Stimulated activated CD8-positive, alpha-beta memory T cell treated with anti-CD3 and anti-CD28 coated beads, Interleukin-4, amount 100 ng/mL, for 4 hours (primary cell): Measurements from ENCODE around the gene ULBP2.
"Not testable (repeated sequence)": the region's sequence is repeated elsewhere in the genome, so short reads cannot be mapped to it uniquely, and the experiment has no call there.

Experiments used
- DNase-seq, 2 donors: peaks; one replicate each; pipeline ENCODE4 v3.0.0-alpha.2; 2020; ENCODE audit warnings: low read depth in 2 of 2, low spot score in 1 of 2

The ULBP2 gene

DNA sequence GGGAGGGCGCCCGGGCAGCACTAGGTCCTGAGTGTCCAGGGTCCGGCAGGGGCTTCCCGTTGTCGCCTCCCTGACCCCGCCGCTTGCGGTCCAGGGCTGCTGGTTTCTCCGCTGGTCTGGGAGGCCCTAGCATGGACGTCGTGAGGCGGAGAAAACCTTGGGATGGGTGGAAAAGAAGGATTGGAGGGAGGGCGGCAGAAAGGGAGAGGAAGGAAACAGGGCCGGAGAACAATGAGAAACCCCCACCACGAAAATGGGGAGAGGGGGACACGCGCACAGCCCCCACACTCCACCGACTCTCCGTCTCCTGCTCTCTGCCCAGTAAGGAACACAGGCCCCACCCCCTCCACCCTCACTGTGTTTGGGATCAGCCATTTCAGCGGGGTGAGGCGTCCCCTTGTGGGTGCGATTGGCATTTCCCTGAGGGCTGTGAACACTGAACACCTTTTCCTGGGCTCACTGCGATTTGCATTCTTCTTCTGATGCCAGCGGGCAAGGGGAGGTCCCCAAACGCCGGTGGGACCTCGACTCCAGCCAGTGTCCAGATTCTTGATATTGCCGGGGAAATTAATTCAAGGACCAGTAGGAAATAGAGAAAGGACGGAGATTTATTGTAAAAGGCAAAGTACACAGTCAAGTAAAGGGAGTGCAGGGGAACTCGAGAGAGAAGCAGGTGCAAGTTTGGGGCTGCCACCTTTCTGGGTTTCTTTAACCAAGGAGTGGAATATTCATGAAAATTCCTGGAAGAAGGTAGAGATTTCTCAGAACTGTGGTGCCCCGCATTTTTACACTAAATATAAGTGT, 15.6 kb upstream of the ULBP2 start:
- DNase-seq = peak in 1 of 2 donors; percentile 54

DNA sequence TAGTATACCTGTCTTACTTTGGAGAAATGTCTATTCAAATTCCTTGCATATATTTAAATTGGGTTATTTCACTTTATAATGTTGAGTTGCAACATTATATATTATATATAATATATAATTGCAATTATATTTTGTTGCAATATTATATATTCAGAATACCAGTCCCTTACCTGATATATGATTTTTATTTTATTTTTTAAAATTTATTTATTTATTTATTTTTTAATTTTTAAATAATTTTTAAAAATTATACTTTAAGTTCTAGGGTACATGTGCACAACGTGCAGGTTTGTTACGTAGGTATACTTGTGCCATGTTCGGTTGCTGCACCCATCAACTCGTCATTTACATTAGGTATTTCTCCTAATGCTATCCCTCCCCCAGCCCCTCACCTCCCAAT, 14.8 kb upstream of the ULBP2 start:
- DNase-seq = not testable (repeated sequence)

- DNase-seq = no peak
Measured at GRCh38 chr6:149929422-149929821, 12.4 kb upstream of the ULBP2 start.

DNA sequence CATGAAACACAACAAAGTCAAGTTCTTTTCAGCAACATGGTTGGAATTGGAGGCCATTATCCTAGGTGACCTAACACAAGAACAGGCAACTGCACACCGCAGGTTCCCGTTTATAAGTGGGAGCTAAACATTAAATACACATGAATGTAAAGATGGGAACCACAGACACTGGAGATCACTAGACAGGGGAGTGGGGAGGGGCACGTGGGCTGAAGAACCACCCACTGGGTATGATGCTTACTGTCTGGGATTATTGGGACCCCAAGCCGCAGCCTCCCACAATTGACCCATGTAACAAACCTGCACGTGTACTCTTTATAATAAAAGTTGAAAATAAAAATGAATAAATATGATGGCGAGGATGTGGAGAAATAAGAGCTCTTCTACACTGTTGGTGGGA, 10.3 kb upstream of the ULBP2 start:
- DNase-seq = no peak

GRCh38 chr6:149933036-149933435, 8.8 kb upstream of the ULBP2 start:
- no peak for DNase-seq

GRCh38 chr6:149933461-149933860, 8.4 kb upstream of the ULBP2 start:
- no peak for DNase-seq

DNA sequence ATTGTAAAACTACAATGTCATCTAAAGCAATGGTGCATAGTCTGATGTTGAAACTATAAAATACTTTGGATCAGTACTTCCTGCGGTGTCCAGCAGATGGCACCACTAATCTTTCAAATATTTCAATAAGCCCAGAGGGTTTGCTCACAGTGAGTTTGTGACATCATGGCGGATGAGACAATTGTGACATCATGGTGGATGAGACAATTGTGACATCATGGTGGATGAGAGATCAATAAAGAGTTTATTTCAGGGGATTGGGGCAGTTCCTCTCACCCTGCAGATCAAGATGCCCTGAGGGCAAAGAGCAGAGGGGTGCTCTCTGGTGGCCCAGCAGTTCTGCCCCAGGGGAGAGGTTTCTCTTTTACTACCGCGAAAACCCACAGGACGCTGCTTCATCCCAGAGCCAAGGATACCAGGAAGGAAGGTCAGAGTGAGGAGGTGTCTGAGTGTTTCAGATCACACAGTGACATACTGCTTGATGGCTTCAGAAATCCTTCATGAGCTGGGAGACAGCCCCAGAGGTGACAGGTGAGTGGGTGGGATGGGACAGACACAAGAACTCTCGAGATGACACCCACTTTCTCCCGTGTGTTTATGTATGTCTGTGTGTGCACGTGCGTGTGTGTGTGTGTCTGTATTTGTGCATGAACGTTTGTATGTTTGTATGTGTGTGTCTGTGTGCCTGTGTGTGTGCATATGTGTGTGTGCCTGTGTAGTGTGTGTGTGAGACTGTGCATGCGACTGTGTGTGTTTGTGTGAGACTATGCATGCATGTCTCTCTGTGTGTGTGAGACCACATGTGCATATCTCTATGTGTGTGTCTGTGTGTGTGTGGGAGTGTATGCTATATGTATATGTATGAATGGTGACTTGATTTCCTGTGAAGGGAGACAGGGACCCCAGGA, 7.3 kb upstream of the ULBP2 start:
- peak in 1 of 2 donors; percentile 73 for DNase-seq

- DNase-seq = no peak
Measured at GRCh38 chr6:149935246-149935645, 6.6 kb upstream of the ULBP2 start.

DNA sequence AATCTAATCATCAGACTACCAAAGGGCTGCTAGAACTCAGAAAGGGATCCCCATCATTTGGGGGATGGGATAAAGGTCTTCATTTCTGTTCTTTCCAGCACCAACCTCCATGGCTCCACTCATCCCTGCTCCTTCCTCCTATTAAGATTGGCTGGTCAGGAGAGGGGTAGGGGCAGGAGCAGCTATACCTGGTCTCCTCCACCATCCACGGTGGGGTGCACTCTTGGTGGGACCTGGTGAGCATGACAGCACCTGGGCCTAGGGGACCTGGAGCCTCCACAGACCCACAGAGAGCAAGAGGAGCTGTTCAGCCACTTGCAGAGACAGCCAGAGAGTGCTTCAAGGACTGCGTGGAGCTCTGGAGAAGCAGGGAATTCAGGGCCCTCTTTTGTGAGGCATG, 6.1 kb upstream of the ULBP2 start:
- DNase-seq = no peak

- no peak for DNase-seq
Measured at GRCh38 chr6:149936743-149937142, 5.1 kb upstream of the ULBP2 start.

DNA sequence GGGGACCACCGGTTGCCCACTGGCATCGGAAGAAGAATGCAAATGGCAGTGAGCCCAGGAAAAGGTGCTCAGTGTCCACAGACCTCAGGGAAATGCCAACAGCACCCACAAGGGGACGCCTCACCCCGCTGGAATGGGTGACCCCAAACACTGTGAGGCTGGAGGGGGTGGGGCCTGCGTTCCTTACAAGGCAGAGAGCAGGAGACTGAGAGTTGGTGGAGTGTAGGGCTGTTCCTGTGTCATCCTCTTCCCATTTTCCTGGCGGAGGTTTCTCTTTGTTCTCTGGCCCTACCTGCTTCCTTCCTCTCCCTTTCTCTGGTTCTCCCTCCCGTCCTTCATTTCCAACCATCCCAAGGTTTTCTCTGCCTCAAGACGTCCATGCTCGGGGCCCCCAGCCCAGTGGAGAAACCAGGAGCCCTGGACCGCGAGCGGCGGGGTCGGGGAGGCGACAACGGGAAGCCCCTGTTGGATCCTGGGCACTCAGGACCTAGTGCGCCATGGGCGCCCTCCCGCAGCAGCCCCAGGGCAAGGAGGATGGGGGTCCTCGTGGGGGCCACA, 3.7 kb upstream of the ULBP2 start:
- not testable (repeated sequence) for DNase-seq

GRCh38 chr6:149938571-149939355, 3.1 kb upstream of the ULBP2 start:
- DNase-seq = no peak

GRCh38 chr6:149939356-149939648, 2.5 kb upstream of the ULBP2 start:
- DNase-seq = no peak

- no peak for DNase-seq
Measured at GRCh38 chr6:149939909-149940671, 1.7 kb upstream of the ULBP2 start.

DNA sequence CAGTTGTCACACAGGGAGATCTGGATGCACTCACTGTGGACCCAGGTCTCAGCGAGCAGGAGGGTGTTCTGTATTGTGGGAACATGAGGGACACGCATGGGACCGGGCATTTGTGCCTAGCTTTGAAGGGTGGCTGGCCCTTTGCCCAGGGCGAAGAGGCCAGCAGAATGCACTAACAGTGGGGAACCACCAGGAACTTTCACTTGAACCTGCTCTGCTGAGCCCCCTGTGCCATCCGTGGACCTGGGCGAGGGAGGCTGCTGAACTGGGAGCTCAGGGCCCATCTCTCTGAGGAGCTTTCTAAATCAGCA, 1.2 kb upstream of the ULBP2 start:
- DNase-seq = no peak

DNA sequence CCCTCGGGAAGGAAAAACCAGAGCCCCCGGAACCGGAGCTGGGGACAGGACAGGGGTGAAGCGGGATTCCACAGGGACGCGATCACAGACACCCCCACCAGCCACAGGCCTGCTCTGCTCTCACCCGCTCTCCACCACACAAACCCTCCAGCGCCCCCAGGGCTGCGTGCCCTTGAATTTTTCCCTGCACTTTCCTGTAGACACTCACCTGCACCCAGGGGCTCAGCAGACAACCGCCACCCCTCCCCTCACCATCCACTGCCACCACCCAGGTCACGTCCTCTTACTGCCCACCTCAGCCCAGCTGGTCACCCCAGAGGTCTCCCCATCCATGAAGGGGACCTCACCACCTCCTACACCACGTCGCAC, 631 bp downstream of the ULBP2 start:
- DNase-seq = no peak

DNA sequence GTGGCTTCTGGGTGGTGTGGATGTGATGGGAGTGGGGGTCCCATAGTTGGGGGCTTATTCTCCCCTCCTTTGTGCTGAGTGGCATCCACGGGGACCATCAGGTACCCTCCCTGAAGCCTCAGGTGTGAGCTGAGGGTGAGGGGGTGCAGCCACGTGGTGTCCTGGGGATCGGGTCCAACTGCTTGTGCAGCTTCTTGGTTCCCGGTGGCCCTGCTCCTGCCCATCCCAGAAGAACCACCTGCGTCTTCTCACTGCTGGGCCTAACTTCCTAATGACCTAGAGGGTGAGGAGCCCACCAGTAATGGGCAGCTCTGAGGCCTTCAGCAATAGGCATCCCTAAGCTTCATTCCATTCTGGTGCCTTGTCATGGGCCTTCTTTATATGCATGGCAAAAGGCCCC, 1.5 kb downstream of the ULBP2 start:
- not testable (repeated sequence) for DNase-seq

DNA sequence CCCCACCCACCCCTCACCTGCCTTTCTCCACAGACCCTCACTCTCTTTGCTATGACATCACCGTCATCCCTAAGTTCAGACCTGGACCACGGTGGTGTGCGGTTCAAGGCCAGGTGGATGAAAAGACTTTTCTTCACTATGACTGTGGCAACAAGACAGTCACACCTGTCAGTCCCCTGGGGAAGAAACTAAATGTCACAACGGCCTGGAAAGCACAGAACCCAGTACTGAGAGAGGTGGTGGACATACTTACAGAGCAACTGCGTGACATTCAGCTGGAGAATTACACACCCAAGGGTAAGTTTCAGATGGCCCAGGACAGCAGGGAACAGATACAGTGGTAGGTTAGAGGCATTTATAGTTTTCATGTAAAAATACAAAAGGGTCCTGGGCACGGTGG, 3.5 kb downstream of the ULBP2 start:
- DNase-seq = not testable (repeated sequence)

GRCh38 chr6:149946631-149947030, 4.8 kb downstream of the ULBP2 start:
- DNase-seq = not testable (repeated sequence)

DNA sequence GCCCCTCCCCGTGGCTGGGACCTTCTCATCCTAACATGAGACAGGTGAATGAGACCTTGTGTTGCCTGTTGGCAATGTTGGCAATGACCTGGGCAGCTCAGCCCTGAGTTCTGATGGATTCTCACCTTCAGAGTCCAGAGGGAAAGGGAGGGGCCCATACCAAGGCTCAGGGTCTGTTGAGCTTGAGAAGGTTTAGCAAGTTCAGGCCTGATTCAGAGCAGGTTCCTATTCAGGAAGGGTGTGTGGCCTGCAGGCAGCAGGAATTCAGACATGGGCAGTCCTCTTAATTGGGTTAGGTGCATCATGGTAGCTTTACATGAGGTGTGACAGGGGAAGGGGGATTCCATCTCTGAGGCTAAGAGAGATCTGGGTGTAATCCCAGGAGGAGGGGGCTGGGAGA, 5.7 kb downstream of the ULBP2 start:
- DNase-seq = not testable (repeated sequence)

- DNase-seq = no peak
Measured at GRCh38 chr6:149948011-149948410, 6.2 kb downstream of the ULBP2 start.
